ENCODE results near the gene KLK13. TPM values are rescaled to one million over a fixed set of nuclear protein-coding genes. Genes with fewer than 3 reads are reported as not detected.

The KLK13 gene
- total RNA-seq, 2 donors from 2014 or later, result 0.52 to 31.6 TPM

- Histone ChIP-seq H3K4me1 (peaks cover 32% of the 10 kb centered on the region), H3K4me3 (no peak overlapping the region), H3K27me3 (no peaks in the 10 kb centered on the region), H3K36me3 (replicated peaks in 1 of 2; ENCODE audit: insufficient read depth in 1 of 2, low read depth in 2 of 2) (no peaks in the 10 kb centered on the region), H3K9me3 (no peaks in the 10 kb centered on the region), H3K27ac (peak overlapping the region; percentile 58 to 88 (median 74))
- DNase-seq, result peak in 3 of 4 donors; percentile 38 to 56 (median 46)
- 34 to 42% methylated on average over 8 to 14 of the region's 14 CpGs for WGBS, 2 donors
- ATAC-seq, result no peak
- intact Hi-C loops (cut with DNase I), result no loop called here
- TF ChIP-seq POLR2A (IDR thresholded peaks at IDR 0.05) (peak in 1 of 3 donors; percentile 43), CTCF (IDR thresholded peaks at IDR 0.05) (no peak)
Observed at GRCh38 chr19:51027126-51027806, 37.6 kb downstream of the KLK13 start.

GRCh38 chr19:51026554-51026831, 38.4 kb downstream of the KLK13 start, which contains the start of gene KLK11:
KLK11 (minus strand) TSS chr19:51026616; CDS start chr19:51025631, 985 bp downstream.
- TF ChIP-seq CTCF (IDR thresholded peaks at IDR 0.05) (no peak), POLR2A (IDR thresholded peaks at IDR 0.05) (peak; percentile 27 to 62 (median 49))
- Histone ChIP-seq H3K9me3 (no peaks in the 10 kb centered on the region), H3K4me3 (peak within 1 kb of the TSS in 1 of 2 donors; percentile 38), H3K27ac (peak within 1 kb of the TSS; percentile 58 to 88 (median 74)), H3K4me1 (peaks cover 38% of the 10 kb centered on the region), H3K27me3 (no peaks in the 10 kb centered on the region), H3K36me3 (replicated peaks in 1 of 2; ENCODE audit: insufficient read depth in 1 of 2, low read depth in 2 of 2) (no peaks in the 10 kb centered on the region)
- peak; percentile 57 to 84 (median 70) for DNase-seq
- intact Hi-C loops (cut with DNase I), result no loop called here
- 29 to 60% methylated on average over 4 of the region's 11 CpGs for WGBS, 2 donors
- peak; percentile 80 for ATAC-seq

- intact Hi-C loops (cut with DNase I), result no loop called here
- Histone ChIP-seq H3K9me3 (no peaks in the 10 kb centered on the region), H3K27ac (peak overlapping the region; percentile 58 to 88 (median 74)), H3K27me3 (no peaks in the 10 kb centered on the region), H3K36me3 (replicated peaks in 1 of 2; ENCODE audit: insufficient read depth in 1 of 2, low read depth in 2 of 2) (no peaks in the 10 kb centered on the region), H3K4me1 (peaks cover 42% of the 10 kb centered on the region), H3K4me3 (peak overlapping the region in 1 of 2 donors; percentile 38)
- ATAC-seq, result peak; percentile 49
- WGBS, 2 donors, result 28 to 38% methylated on average over 10 to 18 of the region's 18 CpGs
- TF ChIP-seq CTCF (IDR thresholded peaks at IDR 0.05) (no peak), POLR2A (IDR thresholded peaks at IDR 0.05) (no peak)
- peak; percentile 42 to 79 (median 70) for DNase-seq
Observed at GRCh38 chr19:51025809-51026553, 38.9 kb downstream of the KLK13 start.

GRCh38 chr19:51025401-51025800, 39.5 kb downstream of the KLK13 start:
- intact Hi-C loops (cut with DNase I), result no loop called here
- no peaks in the 10 kb centered on the region for H3K36me3 ChIP-seq (replicated peaks in 1 of 2; ENCODE audit: insufficient read depth in 1 of 2, low read depth in 2 of 2)
- H3K4me3 ChIP-seq, result no peak overlapping the region
- H3K4me1 ChIP-seq, result peaks cover 42% of the 10 kb centered on the region
- peak in 1 of 4 donors; percentile 40 for DNase-seq
- no peaks in the 10 kb centered on the region for H3K27me3 ChIP-seq
- 51 to 67% methylated on average over 6 of the region's 6 CpGs for WGBS, 2 donors
- peak overlapping the region in 3 of 4 donors; percentile 58 to 88 (median 82) for H3K27ac ChIP-seq
- no peaks in the 10 kb centered on the region for H3K9me3 ChIP-seq
- no peak for ATAC-seq
- TF ChIP-seq POLR2A (IDR thresholded peaks at IDR 0.05) (no peak), CTCF (IDR thresholded peaks at IDR 0.05) (no peak)
